Activated CD4-positive, alpha-beta T cell treated with anti-CD3 and anti-CD28 coated beads, Interleukin-10, Interleukin-2, amounts not matched to agents 100 ng/mL and 50 ng/mL, durations not matched to agents 16 hours and 8 hours (primary cell): ENCODE data around the gene PITPNM3.

Source experiments
- DNase-seq: peaks from one replicate; pipeline ENCODE4 v3.0.0-alpha.2; 2020

Gene PITPNM3

DNA sequence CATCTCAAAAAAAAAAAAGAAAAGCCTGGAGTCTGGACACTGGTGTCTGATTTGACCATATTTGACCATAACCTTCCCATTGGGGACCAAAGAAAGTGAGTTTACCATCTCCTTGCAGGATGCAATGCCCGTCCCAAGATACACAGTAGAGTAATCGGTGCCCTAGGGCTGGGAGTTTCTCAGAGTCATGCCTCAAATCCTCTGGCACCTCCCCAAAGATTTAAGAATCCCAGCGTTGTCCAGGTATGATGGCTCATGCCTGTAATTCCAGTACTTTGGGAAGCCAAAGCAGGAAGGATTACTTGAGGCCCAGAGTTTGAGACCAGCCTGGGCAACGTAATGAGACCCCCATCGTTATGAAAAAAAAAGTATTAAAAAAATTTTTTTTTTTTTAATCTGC lies 5.0 kb downstream of the PITPNM3 start:
- no peak for DNase-seq

DNA sequence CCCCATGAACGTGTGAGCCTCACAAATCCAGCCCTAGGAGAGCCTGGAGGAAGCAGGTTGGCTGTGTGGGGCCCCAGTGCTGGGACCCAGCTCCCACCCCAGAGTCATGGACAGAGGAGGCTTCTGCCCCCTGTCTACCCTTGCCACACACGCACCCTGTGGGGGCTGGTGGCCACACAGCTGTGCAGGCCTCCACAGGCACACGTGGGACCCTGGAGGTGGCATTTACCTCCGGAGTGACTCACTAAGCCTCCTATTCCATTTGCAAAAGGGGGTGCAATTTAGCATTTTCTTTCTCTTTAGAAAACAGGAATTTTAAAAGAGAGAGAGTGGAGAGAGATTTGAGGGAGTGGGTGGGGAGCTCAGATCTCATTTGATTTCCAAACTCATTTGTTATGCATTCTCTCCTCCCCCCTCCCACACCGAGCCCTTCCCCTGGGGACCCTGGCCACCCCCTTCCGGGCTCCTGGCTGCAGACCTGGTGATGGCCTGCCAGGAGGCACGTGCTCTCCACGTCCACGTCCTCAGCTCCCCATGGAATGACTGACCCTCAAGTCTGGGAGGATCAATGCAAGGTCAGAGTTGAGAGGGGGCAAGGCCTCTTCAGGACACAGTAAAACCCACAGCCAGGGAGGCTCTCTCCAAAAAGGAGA lies 6.8 kb downstream of the PITPNM3 start:
- no peak for DNase-seq

DNA sequence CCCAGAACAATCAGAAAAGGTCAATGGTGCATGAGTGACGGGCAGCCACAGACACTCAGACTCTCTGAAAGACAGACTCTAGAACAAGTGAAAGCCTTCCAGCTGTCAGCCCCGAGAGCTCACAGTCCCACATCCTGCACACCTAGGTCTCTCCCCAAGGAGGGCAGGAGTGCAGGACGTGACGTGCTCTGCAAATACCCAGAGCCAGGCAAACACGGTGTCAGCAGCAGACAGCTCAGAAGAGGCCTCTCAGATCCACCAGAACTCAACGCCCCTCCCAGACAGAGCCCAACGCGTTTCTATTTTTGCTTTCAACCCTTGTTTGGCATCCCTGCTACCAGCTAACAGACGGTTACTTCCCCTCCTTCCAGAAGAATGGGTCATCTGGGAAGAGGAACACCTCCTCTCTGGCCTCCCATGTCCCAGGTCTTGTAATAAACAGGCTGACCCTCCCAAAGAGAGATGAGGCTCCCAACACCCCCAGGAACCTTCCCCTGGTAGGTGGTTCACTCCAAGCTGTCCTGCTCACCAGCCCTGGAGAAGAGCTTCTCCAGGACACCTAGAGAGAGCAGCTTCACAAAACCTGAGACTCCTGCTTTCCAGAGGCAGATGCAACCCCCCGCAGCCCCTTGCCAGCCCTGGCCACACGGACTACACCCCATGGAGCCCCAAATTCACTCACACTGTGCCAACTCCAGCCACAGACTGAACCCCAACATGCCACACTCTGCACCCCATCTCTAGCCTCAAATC lies 7.6 kb downstream of the PITPNM3 start:
- peak; percentile 38 for DNase-seq

DNA sequence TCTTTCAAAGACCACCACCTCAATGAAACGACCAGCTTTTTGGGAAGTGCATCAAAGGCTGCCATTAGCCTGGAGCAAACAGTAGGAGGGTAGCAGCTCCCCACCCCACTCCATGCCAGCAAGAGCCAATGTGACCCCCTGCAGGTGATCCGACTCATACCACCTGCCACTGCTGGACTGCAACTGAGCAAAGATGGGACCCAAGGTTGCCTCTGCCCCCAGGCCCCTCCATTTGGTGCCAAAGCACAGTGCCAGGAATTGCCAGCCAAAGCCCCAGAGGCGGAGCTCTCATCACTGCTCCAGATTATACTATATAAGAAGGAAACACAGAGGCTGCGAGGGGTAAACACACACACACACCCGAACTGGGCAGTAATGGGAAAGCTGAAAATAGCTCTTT lies 8.3 kb downstream of the PITPNM3 start:
- no peak for DNase-seq

GRCh38 chr17:6547336-6547735 lies 9.0 kb downstream of the PITPNM3 start:
- no peak for DNase-seq

DNA sequence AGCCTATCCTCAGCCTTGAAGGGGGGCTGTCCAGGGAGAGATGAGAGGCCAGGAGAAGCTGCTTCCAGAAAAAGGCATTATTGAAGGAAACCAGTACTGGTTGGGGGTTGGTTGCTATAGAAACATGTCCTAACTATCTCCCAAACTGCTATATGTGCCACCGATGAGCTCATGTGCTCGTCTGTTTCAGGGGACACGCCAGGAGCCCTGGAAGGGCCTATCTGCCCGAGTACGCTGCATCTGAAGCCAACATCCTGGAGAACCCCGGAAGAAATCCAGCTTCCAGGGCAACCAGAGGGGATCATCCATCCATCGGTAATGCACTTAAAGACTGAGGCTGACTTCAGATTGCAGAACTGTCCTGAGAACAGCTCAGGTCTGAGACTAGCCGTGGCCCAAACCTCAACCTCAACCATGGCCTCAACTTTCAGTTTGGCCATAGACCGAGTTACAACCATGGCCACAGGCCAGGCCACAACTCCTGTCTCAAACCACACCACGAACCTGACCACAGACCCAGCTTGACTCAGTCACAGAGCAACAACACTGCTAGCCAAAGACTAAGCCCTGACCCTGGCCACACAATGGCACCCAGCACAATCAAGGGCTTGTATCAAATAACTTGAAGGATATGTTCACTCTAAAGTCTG lies 10.2 kb downstream of the PITPNM3 start:
- DNase-seq = peak; percentile 11

DNA sequence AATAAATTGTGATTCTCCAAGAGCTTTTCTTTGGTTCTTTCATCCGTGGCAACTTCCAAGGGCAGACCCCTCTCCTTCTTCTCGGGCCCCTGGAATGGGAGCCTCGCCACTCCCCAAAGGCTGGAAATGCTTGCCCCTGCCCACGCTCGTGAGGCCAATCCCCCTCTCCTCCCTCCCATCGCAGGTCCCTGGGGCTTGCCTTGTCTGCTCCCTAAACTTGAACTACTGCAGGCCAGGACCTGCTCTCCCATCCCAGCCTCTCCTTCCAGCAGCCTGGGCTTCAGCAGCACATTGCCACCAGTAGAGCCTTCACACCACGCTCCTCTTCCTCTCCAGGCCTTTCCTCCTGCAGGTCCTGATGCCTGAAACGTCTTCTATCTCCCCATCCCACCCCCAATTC lies 11.1 kb downstream of the PITPNM3 start:
- no peak for DNase-seq

DNA sequence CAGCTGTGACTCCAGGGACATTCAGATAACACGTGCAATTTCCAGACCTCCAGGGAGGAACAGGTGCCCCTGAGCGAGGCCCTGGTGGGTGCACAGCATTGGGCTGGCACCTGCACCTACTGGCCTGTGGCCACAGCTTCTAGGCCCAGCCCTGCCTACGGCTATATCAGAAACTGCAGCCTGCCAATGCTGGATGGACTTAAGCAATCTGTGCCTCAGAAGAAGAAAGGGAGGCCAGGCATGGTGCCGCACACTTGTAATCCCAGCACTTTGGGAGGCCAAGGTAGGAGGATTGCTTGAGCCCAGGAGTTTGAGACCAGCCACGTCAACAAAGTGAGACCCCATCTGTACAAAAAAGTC lies 12.4 kb downstream of the PITPNM3 start:
- DNase-seq = no peak

DNA sequence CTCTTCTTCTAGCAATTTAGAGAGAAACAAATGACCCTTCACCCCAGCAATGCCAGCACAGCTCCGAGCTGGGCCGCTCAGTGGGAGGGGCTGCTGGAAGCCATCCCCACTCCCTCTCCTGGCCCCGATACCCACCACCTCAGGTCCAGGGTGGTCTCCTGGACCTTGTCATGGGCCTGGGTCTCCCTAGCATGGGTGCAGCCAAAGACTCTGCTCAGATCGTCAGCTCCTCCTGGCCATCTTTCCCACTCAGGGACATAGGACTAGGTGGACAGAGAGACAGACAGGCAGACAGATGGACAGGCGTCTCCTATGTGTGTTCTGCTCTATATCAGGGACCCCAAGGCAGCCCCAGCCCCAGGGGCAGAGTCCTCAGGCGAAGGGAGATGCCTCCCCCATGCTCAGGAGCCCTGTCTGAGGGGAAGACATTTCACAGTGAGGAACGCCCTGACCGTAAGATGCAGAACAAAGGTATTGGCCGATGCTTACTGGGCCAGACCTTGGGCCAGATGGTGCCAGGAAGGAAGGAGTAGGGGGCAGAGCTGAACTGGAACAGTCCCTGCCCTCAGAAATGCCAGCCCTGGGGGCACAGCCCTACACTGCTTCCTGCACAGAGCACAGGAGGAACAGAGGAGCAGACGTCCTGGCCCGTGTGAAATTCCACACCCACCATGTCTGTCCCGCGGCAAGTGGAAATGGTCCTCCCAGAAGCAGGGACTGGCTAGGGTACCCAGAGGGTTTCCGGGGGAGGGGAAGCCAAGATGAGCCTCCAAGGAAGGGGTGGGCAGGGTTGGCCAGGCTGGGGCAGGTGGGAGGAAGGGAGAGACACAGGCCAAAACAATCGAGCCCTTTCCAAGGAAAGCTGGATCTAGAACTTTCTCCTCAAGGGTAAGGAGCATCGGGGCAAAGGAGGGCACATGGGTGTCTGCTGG lies 13.0 kb downstream of the PITPNM3 start:
- no peak for DNase-seq

- DNase-seq = no peak
Measured at GRCh38 chr17:6542577-6542976, 13.8 kb downstream of the PITPNM3 start.

DNA sequence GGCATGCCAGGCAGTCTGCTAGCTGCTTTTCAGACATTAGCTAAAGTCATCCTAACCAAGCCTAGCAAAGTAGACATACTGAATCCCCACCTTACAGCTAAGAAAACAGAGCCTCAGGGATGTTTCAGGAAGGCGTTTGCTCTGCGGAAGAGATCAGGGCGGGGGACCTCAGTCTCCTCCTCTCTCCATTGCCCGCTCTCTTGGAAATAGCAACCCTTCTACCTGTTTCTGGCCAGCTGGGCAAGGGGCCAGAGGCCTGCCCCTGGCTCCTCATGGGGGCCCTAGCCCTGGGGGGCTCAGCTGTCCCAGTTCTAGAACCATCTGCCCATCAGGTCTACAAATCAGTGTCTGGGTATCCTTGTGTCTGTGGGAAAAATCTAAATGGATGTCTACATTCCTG lies 14.5 kb downstream of the PITPNM3 start:
- DNase-seq = no peak

DNA sequence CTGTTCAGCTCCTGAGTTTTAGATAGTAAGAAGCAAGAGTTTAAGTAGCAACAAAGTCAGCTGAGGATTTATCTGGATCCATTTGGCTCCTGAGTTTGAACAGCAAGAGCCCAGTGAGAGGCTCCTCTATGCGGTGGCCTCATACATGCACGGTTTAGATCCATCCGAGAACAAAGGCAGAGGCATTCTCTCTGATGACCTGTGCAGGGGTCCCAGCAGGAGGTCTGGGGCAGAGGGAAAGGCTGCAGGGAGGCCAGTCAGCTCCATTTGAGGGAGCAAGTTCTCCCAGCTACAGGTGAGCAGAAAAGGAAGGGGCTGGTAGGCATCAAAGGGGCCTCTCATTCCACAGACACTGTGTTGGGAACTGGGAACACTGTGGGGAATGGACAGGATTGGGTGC lies 16.5 kb downstream of the PITPNM3 start:
- no peak for DNase-seq

GRCh38 chr17:6536566-6537065 lies 19.7 kb downstream of the PITPNM3 start:
- DNase-seq = no peak

DNA sequence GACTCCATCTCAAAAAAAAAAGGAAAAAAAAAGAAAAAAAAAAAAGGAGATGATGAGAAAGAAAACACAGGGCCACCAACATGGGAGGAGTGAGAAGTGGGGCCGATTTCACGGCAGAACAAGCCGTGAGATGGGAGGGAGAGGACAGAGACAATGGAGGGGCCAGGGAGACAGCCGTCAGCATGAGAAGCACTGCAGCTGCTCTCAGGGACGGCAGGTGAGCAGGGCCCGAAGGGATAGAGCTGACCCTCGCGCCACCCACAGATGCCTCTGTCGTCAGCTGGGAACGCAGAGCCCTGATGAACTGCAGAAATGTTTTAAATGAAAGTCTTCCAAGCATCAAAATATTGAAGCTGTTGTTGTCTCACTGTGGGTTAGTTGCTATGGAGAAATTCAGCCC lies 20.3 kb downstream of the PITPNM3 start:
- DNase-seq = no peak

DNA sequence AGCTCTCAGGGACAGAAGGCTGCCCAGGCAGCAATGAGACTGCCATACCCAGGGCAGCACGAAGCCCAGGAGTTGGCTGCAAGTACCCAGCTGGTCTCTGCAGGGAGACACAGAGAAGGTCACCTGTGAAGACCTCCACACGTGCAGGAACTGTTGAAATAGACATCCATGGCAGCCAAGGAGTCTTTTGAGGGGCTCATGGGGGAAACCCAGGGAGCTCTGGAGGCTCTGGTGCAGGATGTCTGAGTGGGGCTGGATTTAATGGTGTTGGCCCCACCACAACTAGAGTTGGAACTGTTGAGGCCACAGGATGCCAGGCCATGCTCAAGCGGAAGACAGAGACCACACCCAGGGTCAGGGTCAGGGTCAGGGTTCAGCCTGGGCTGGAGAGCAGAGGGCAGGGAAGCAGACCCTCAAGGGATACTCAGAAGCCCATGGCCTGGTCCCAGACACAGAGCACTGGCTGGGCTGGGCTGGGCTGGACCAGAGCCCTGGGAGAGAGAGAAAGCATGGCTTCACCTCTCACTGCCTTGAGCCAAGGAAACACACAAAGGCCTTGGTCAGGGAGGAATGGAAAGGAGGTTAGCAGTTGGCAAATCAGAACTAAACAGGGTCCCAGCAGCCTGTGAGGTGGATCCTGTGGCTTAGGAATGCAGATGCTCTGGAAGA lies 21.4 kb downstream of the PITPNM3 start:
- no peak for DNase-seq

DNA sequence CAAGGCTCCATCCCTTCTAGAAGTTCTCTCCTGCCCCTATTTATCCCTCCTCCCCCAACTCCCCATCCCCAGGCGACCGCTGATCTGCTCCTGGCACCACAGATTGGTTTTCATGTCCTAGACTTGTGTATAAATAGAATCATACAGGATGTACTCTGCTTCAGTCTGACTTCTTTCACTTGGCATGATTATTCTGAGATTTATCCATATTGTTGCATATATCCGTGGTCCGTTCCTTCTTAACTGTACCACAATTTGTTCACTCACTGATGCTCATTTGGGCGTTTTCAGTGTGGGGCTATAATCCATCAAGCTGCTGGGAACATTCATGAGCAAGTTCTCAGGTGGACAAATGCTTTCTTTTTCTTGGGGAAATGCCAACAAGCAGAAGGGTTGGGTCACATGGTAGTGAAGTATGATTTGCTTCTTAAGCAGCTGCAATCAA lies 23.9 kb downstream of the PITPNM3 start:
- DNase-seq = no peak

GRCh38 chr17:6531575-6531974 lies 24.8 kb downstream of the PITPNM3 start:
- no peak for DNase-seq

- no peak for DNase-seq
Measured at GRCh38 chr17:6530324-6530920, 25.9 kb downstream of the PITPNM3 start.

- no peak for DNase-seq
Measured at GRCh38 chr17:6528557-6528956, 27.8 kb downstream of the PITPNM3 start.

DNA sequence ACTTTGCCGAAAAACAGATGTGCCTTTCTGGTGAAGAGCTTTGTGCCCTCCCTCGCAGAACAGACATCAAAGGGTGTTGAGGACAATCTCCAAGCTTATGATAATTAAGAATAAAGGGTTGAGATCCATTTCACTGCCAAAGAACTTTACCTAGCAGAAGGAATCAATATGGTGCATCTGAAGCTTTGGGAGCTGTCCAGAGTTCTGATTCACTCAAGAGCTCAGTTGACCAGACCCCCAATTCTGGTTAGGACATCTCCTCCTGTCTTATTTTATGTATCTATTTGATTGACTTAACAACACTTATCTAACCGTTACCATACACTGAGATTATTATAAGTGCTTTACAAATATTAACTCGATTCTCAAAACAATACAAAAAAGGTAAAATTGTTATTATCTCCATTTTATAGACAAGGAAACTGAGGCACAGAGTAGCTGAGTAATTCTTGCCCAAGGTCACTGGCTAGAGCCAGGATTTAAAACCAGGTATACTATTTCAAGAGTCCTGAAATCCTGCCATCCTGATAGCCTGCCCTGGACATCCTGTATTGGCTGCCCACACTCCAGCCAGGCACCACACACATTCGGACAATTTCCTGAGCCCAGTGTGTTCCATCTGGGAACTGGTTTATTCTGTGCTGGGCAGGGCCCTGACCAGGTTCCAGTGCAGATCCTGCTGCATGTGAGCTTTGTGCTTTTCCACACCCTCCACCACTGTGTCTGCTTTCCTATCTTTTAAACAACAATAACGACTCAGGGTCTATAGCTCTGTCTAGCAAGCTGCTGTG lies 29.8 kb downstream of the PITPNM3 start:
- DNase-seq = no peak

DNA sequence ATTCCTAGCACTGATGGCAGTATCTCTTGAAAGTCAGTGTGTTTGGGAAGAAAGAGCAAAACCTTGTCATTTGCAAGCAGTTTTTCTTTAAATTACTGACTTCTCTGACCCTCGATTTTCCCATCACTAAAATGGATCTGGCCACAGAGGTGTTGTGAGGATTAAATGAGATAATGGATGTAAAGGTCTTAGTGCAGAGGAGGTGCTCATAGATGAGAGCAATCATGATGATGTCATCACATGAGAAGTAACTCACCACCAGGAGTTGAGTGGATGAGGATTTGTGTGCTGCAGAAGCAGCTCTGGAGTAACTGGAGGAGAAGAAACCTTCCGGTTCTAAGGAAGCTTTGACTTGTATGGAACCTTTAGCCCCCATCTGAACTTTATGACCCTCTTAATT lies 30.6 kb downstream of the PITPNM3 start:
- no peak for DNase-seq
